ENCODE measurements around the gene ROBO4. TPM values are rescaled to one million over a fixed set of nuclear protein-coding genes. Genes with fewer than 3 reads are reported as not detected.

ROBO4 gene
- total and polyA plus RNA-seq, 2 of the 13 experiments (the other 11 are each of a cell fraction or from before 2014, with no cell fraction given), result 0.07 to 1.1 TPM

DNA sequence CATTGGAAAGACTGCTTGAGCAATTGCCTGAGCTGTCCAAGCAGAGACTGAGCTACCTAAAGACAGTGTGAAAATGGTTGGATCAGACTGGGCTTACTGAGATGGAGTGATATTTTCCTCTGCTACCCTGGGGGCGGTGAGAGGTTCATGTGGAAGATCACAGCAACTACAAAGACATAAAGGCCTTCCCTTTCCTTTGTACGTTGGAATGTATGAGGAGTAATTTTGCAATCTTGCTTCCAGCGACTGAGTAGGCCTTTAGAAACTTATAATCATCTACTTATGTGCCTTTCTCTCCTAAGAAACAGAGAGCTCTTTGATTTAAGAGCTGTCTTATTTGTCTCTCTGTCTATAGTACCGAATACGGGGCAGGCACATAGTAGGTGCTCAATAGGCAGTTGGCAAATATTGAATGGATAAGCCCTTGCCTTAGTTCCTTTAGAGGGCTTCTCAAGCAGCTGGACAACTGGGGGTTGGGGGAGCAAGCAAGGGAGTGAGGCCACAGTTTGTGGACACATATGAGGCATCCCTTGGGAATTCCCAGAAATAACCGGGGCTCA lies 40.6 kb upstream of the ROBO4 start:
- Histone ChIP-seq H3K4me2 (ENCODE audit: low read depth, low read length) (peak overlapping the region; percentile 98), H3K4me3 (replicated peaks in 1 of 3; ENCODE audit: insufficient read depth in 1 of 3, low read depth in 2 of 3, low read length in 3 of 3) (peak overlapping the region; percentile 8 to 43 (median 25); a peak in 4 of 6 replicates), H3K79me2 (ENCODE audit: insufficient read depth, low read length) (peaks cover 34% of the 10 kb centered on the region), H3K27me3 (ENCODE audit: control insufficient read depth in 1 of 2, insufficient read depth in 2 of 2, low read length in 2 of 2) (no peaks in the 10 kb centered on the region; a peak in 1 of 5 replicates), H3K27ac (ENCODE audit: extremely low read length, insufficient read depth, low read length) (peak overlapping the region; percentile 90), H3K36me3 (replicated peaks in 1 of 2; ENCODE audit: control insufficient read depth in 1 of 2, insufficient read depth in 2 of 2, low read length in 2 of 2) (no peaks in the 10 kb centered on the region), H3K9ac (ENCODE audit: insufficient read depth, low read depth, low read length) (peak overlapping the region; percentile 94), H3K9me3 (ENCODE audit: low read length) (no peaks in the 10 kb centered on the region), H3K4me1 (ENCODE audit: insufficient read depth, low read length) (peaks cover 87% of the 10 kb centered on the region), H4K20me1 (ENCODE audit: insufficient read depth, low read length) (no peaks in the 10 kb centered on the region), H2AFZ (ENCODE audit: low read length) (no peak overlapping the region)
- no TSS peak for BruUV-seq (replicated peaks)
- WGBS (ENCODE audit: low lambda C conversion rate), result 3% methylated on average over 6 of the region's 6 CpGs
- intact Hi-C loops (cut with micrococcal nuclease; ENCODE audit: unreplicated experiment) (loop anchor here (5.0 kb wide), 2 partner anchors 36 to 316 kb away; partner anchors contain the start of gene TBRG1), in situ Hi-C loops (cut with HindIII; ENCODE audit: extremely low pct_ligation_motif_present, low pct_unique_long_range_greater_than_20kb) (no loop called here)
- DNase-seq (ENCODE audit: low spot score), result peak; percentile 77
- peak; percentile 52 for FAIRE-seq
- CTCF ChIA-PET (ENCODE audit: low intra/inter-chr PET ratio, low total read pairs), result no interaction called here
- POLR2A ChIA-PET, result interaction anchor here (1.3 to 5.8 kb wide), 3 partner anchors 14 to 173 kb away, joined by 3 to 61 read pairs (median 5); partner anchors contain the start of genes CCDC15, ROBO4 and TMEM218
- ATAC-seq, result peak; percentile 27
- TF ChIP-seq U2AF2 (IDR thresholded peaks at IDR 0.05; ENCODE audit: low read depth, low read length) (no peak), ADNP (CRISPR knock-in tag; IDR thresholded peaks at IDR 0.05) (no peak), ZNF75D (CRISPR knock-in tag; IDR thresholded peaks at IDR 0.05; ENCODE audit: borderline replicate concordance) (no peak), NFKBIZ (CRISPR knock-in tag; IDR thresholded peaks at IDR 0.05) (no peak), ZNF713 (CRISPR knock-in tag; IDR thresholded peaks at IDR 0.05) (no peak), ZNF205 (CRISPR knock-in tag; IDR thresholded peaks at IDR 0.05) (0 out of 2 replicates have a peak, but pooled peaks have one; percentile 26), SOX5 (CRISPR knock-in tag; IDR thresholded peaks at IDR 0.05; ENCODE audit: borderline replicate concordance) (peak; percentile 53; the same call in 1 of the 2 replicates), TBX2 (CRISPR knock-in tag; IDR thresholded peaks at IDR 0.05; ENCODE audit: borderline replicate concordance) (no peak; the same call in 1 of the 2 replicates), RELA (CRISPR knock-in tag; IDR thresholded peaks at IDR 0.05) (no peak), HDAC6 (IDR thresholded peaks at IDR 0.05; ENCODE audit: low read depth, low read length) (no peak), ZNF382 (CRISPR knock-in tag; IDR thresholded peaks at IDR 0.05; ENCODE audit: borderline replicate concordance) (no peak), ZBTB1 (CRISPR knock-in tag; IDR thresholded peaks at IDR 0.05; ENCODE audit: borderline replicate concordance) (no peak), RARA (CRISPR knock-in tag; IDR thresholded peaks at IDR 0.05) (0 out of 2 replicates have a peak, but pooled peaks have one; percentile 20)
- TF ChIP-seq, protein P1, sequence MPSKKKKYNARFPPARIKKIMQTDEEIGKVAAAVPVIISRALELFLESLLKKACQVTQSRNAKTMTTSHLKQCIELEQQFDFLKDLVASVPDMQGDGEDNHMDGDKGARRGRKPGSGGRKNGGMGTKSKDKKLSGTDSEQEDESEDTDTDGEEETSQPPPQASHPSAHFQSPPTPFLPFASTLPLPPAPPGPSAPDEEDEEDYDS (CRISPR knock-in tag; IDR thresholded peaks at IDR 0.05), result no peak
- TF ChIP-seq, protein P2, sequence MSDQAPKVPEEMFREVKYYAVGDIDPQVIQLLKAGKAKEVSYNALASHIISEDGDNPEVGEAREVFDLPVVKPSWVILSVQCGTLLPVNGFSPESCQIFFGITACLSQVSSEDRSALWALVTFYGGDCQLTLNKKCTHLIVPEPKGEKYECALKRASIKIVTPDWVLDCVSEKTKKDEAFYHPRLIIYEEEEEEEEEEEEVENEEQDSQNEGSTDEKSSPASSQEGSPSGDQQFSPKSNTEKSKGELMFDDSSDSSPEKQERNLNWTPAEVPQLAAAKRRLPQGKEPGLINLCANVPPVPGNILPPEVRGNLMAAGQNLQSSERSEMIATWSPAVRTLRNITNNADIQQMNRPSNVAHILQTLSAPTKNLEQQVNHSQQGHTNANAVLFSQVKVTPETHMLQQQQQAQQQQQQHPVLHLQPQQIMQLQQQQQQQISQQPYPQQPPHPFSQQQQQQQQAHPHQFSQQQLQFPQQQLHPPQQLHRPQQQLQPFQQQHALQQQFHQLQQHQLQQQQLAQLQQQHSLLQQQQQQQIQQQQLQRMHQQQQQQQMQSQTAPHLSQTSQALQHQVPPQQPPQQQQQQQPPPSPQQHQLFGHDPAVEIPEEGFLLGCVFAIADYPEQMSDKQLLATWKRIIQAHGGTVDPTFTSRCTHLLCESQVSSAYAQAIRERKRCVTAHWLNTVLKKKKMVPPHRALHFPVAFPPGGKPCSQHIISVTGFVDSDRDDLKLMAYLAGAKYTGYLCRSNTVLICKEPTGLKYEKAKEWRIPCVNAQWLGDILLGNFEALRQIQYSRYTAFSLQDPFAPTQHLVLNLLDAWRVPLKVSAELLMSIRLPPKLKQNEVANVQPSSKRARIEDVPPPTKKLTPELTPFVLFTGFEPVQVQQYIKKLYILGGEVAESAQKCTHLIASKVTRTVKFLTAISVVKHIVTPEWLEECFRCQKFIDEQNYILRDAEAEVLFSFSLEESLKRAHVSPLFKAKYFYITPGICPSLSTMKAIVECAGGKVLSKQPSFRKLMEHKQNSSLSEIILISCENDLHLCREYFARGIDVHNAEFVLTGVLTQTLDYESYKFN (CRISPR knock-in tag; conservative IDR thresholded peaks at IDR 0.05), result peak; percentile 18; the same call in 1 of the 2 replicates
- TF ChIP-seq, protein P3, sequence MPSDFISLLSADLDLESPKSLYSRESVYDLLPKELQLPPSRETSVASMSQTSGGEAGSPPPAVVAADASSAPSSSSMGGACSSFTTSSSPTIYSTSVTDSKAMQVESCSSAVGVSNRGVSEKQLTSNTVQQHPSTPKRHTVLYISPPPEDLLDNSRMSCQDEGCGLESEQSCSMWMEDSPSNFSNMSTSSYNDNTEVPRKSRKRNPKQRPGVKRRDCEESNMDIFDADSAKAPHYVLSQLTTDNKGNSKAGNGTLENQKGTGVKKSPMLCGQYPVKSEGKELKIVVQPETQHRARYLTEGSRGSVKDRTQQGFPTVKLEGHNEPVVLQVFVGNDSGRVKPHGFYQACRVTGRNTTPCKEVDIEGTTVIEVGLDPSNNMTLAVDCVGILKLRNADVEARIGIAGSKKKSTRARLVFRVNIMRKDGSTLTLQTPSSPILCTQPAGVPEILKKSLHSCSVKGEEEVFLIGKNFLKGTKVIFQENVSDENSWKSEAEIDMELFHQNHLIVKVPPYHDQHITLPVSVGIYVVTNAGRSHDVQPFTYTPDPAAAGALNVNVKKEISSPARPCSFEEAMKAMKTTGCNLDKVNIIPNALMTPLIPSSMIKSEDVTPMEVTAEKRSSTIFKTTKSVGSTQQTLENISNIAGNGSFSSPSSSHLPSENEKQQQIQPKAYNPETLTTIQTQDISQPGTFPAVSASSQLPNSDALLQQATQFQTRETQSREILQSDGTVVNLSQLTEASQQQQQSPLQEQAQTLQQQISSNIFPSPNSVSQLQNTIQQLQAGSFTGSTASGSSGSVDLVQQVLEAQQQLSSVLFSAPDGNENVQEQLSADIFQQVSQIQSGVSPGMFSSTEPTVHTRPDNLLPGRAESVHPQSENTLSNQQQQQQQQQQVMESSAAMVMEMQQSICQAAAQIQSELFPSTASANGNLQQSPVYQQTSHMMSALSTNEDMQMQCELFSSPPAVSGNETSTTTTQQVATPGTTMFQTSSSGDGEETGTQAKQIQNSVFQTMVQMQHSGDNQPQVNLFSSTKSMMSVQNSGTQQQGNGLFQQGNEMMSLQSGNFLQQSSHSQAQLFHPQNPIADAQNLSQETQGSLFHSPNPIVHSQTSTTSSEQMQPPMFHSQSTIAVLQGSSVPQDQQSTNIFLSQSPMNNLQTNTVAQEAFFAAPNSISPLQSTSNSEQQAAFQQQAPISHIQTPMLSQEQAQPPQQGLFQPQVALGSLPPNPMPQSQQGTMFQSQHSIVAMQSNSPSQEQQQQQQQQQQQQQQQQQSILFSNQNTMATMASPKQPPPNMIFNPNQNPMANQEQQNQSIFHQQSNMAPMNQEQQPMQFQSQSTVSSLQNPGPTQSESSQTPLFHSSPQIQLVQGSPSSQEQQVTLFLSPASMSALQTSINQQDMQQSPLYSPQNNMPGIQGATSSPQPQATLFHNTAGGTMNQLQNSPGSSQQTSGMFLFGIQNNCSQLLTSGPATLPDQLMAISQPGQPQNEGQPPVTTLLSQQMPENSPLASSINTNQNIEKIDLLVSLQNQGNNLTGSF (CRISPR knock-in tag; IDR thresholded peaks at IDR 0.05), result no peak

All from HepG2 (cell line).